Prostate gland (tissue), 2 donors: ENCODE measurements around the gene IDH3B. TPM values are rescaled to one million over a fixed set of nuclear protein-coding genes. Genes with fewer than 3 reads are reported as not detected.

Experiments used
- DNase-seq: peaks from one replicate; pipeline ENCODE4 v3.0.0-alpha.2; 2019; ENCODE audit warnings: low spot score
- H3K27ac ChIP-seq, 2 donors: fragments of 200-600 bp; sonication (generic); 2 replicates each; pipeline ENCODE4 v1.5.1; 2017 to 2019
- H3K27me3 ChIP-seq: fragments of 200-600 bp; sonication (generic); replicated peaks from 2 replicates; pipeline ENCODE4 v1.5.1; 2019; ENCODE audit not compliant: insufficient read depth
- H3K36me3 ChIP-seq, 2 donors: fragments of 200-600 bp; sonication (generic); 1 replicate in 1 of 2; 2 replicates in 1 of 2; pipeline versions ENCODE4 v1.5.1 to v1.8.1; 2017 to 2019
- H3K4me1 ChIP-seq: fragments of 200-600 bp; sonication (generic); replicated peaks from 2 replicates; pipeline ENCODE4 v1.5.1; 2019
- H3K4me3 ChIP-seq, 2 donors: fragments of 200-600 bp; sonication (generic); 2 replicates each; pipeline ENCODE4 v1.5.1; 2017 to 2019
- H3K9me3 ChIP-seq: fragments of 200-600 bp; sonication (generic); 2 replicates; pipeline ENCODE4 v1.5.1; 2017
- CTCF ChIP-seq, 4 experiments: fragments of 200-600 bp in 2 of 4; fragments of 450-650 bp in 2 of 4; sonication (generic) in 2 of 4; IDR thresholded peaks; 1 replicate in 3 of 4; 2 replicates in 1 of 4; pipeline ENCODE4 v1.5.1; 2016 to 2019; ENCODE audit warnings: antibody characterized with exemption in 4 of 4, mild to moderate bottlenecking in 2 of 4, moderate library complexity in 2 of 4
- POLR2A ChIP-seq: fragments of 450-650 bp; IDR thresholded peaks from one replicate; pipeline ENCODE4 v1.6.1; 2016; ENCODE audit warnings: antibody characterized with exemption, mild to moderate bottlenecking
- POLR2AphosphoS5 ChIP-seq: sonication (generic); formaldehyde crosslinking; IDR thresholded peaks from one replicate; pipeline ENCODE4 v1.6.1; 2017; ENCODE audit warnings: antibody characterized with exemption
- WGBS: methylation state at CpG from one replicate; pipeline ENCODE4 v1.1.5; 2018; 5-methylcytosine and 5-hydroxymethylcytosine counted together
- intact Hi-C: fragments of 100-400 bp; cut with DNase I; formaldehyde crosslinking; loops from one replicate; pipeline ENCODE4 v1.14.2; 2022
- total RNA-seq, 2 donors: library from RNA; depleted of rRNA; stranded (reverse); fragments of >200 nt; gene quantifications; one replicate each; pipeline ENCODE4 v1.1.0, GENCODE V29; 2016

The IDH3B gene
- total RNA-seq, 2 donors from 2014 or later: 132 to 141 TPM

DNA sequence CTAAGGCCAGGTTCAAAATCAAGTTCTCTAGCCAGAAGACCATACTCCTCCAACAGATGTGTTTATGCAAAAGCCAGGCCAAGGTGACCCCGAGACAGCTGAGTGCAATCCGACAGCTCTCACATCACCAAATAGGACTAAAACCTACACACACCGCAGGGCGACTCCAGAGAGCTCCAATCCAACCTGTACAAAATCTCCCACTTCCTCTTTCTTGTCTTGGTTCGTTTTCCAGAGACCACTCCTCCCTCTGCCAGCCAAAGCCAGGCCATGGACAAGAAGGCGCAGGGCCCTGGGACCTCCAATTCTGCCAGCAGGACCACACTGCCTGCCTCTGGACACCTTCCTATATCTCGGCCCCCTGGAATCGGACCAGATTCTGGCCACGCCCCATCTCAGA lies 23.1 kb downstream of the IDH3B start:
- TF ChIP-seq POLR2A (no peak), POLR2AphosphoS5 (no peak), CTCF (IDR thresholded peaks at IDR 0.05) (no peak)
- H3K27me3 ChIP-seq: no peaks in the 10 kb centered on the region
- no peaks in the 10 kb centered on the region for H3K4me1 ChIP-seq
- no peaks in the 10 kb centered on the region for H3K36me3 ChIP-seq
- no peaks in the 10 kb centered on the region for H3K9me3 ChIP-seq
- H3K4me3 ChIP-seq: no peak overlapping the region
- 89% methylated on average over 9 of the region's 9 CpGs for WGBS
- intact Hi-C loops: no loop called here
- no peak for DNase-seq
- H3K27ac ChIP-seq: no peak overlapping the region

DNA sequence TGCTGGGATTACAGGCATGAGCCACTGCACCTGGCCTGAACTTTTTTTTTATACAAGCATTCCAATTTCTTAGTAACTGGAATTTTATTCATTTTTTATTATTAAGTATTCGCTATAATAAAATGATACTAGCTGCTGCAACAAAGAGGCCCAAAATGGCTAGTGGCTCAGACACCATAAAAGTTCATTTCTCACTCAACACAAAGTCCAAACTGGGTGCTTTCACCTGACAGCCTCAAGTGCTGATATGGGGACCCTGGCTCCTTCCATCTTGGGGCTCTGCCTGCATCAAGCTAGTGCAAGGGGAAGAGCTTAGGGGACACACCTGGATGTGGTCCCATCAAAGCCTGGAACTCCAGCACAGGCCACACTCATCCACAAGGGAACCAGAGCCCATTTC lies 23.8 kb downstream of the IDH3B start:
- intact Hi-C loops: no loop called here
- H3K4me1 ChIP-seq: no peaks in the 10 kb centered on the region
- H3K27ac ChIP-seq: no peak overlapping the region
- H3K9me3 ChIP-seq: no peaks in the 10 kb centered on the region
- WGBS: 55% methylated on average over 1 of the region's 1 CpG
- no peak for DNase-seq
- no peaks in the 10 kb centered on the region for H3K27me3 ChIP-seq
- no peak overlapping the region for H3K4me3 ChIP-seq
- H3K36me3 ChIP-seq: no peaks in the 10 kb centered on the region
- no peak for TF ChIP-seq CTCF (IDR thresholded peaks at IDR 0.05)
- no peak for TF ChIP-seq POLR2AphosphoS5
- no peak for TF ChIP-seq POLR2A

- Histone ChIP-seq H3K4me3 (no peak overlapping the region), H3K36me3 (no peaks in the 10 kb centered on the region), H3K27me3 (no peaks in the 10 kb centered on the region), H3K27ac (no peak overlapping the region), H3K4me1 (no peaks in the 10 kb centered on the region), H3K9me3 (no peaks in the 10 kb centered on the region)
- intact Hi-C loops: no loop called here
- WGBS: 88% methylated on average over 6 of the region's 6 CpGs
- no peak for DNase-seq
- TF ChIP-seq POLR2AphosphoS5: no peak
- TF ChIP-seq POLR2A: no peak
- no peak for TF ChIP-seq CTCF (IDR thresholded peaks at IDR 0.05)
Measured at GRCh38 chr20:2637246-2637645, 26.8 kb downstream of the IDH3B start.

DNA sequence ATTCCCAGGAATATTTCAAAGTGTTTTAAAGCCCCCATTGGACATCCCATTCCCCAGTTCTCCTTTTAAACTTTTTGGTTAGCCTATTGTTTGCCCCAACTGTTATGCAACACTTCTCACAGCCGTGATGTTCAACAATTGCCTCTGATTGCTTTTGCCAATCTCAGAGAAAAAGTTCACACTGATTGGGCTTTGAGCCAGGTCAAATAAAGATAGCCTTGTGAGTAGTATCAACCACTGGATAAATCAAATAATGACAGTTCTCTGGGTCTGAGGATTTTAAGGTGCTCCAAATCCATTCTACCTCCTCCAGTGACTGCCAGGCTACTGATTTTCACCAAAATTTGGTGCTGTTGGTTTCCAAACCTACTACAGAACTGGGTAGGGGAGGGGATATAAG lies 30.6 kb downstream of the IDH3B start:
- Histone ChIP-seq H3K27me3 (no peaks in the 10 kb centered on the region), H3K27ac (no peak overlapping the region), H3K4me3 (no peak overlapping the region), H3K4me1 (no peaks in the 10 kb centered on the region), H3K36me3 (no peaks in the 10 kb centered on the region), H3K9me3 (no peaks in the 10 kb centered on the region)
- WGBS: 14% methylated on average over 1 of the region's 1 CpG
- TF ChIP-seq POLR2A (no peak), CTCF (IDR thresholded peaks at IDR 0.05) (no peak), POLR2AphosphoS5 (no peak)
- intact Hi-C loops: no loop called here
- DNase-seq: no peak

GRCh38 chr20:2631228-2631627 lies 32.8 kb downstream of the IDH3B start:
- TF ChIP-seq POLR2A (no peak), CTCF (IDR thresholded peaks at IDR 0.05) (no peak), POLR2AphosphoS5 (no peak)
- Histone ChIP-seq H3K27me3 (no peaks in the 10 kb centered on the region), H3K4me3 (no peak overlapping the region), H3K36me3 (no peaks in the 10 kb centered on the region), H3K4me1 (no peaks in the 10 kb centered on the region), H3K9me3 (no peaks in the 10 kb centered on the region), H3K27ac (no peak overlapping the region)
- no peak for DNase-seq
- intact Hi-C loops: no loop called here
- 27% methylated on average over 1 of the region's 1 CpG for WGBS
